T-helper 17 cell (primary cell): ENCODE results near the gene NMBR. TPM values are rescaled to one million over a fixed set of nuclear protein-coding genes. Genes with fewer than 3 reads are reported as not detected.
"Not testable (repeated sequence)": the region's sequence is repeated elsewhere in the genome, so short reads cannot be mapped to it uniquely, and the experiment has no call there.

Experiments
- ATAC-seq: fragments of 150-1000 bp; cut with Tn5 transposase; 2 replicates; pipeline ENCODE4 v1.10.0; 2021; ENCODE audit warnings: mild to moderate bottlenecking, moderate library complexity
- DNase-seq, 3 donors: peaks; one replicate each; pipeline versions ENCODE4 v3.0.0 to v3.0.0-alpha.2; 2020 to 2021
- H3K9me3 ChIP-seq: one replicate; pipeline ENCODE4 v1.7.0; 2013; ENCODE audit warnings: low read length, mild to moderate bottlenecking; ENCODE audit not compliant: control insufficient read depth, poor library complexity, severe bottlenecking
- H3K27ac Mint-ChIP-seq: one replicate; pipeline ENCODE4 v1.8.0; 2022; ENCODE audit warnings: mild to moderate bottlenecking, moderate library complexity, mixed read lengths
- H3K27me3 Mint-ChIP-seq: one replicate; pipeline ENCODE4 v1.8.0; 2022; ENCODE audit warnings: mixed read lengths
- H3K36me3 Mint-ChIP-seq: one replicate; pipeline ENCODE4 v1.8.0; 2022; ENCODE audit warnings: low read depth, mixed read lengths
- H3K4me1 Mint-ChIP-seq: one replicate; pipeline ENCODE4 v1.8.0; 2022; ENCODE audit warnings: mild to moderate bottlenecking, mixed read lengths
- H3K4me3 Mint-ChIP-seq: one replicate; pipeline ENCODE4 v1.8.0; 2022; ENCODE audit warnings: mild to moderate bottlenecking, moderate library complexity, mixed read lengths
- total RNA-seq, 4 donors: library from RNA in 2 of 4; stranded (reverse) in 2 of 4; gene quantifications; one replicate each; pipeline ENCODE4 v1.2.3 and lab custom pipeline; 2022 to 2026

The NMBR gene
- total RNA-seq, 2 donors from 2014 or later = not detected

DNA sequence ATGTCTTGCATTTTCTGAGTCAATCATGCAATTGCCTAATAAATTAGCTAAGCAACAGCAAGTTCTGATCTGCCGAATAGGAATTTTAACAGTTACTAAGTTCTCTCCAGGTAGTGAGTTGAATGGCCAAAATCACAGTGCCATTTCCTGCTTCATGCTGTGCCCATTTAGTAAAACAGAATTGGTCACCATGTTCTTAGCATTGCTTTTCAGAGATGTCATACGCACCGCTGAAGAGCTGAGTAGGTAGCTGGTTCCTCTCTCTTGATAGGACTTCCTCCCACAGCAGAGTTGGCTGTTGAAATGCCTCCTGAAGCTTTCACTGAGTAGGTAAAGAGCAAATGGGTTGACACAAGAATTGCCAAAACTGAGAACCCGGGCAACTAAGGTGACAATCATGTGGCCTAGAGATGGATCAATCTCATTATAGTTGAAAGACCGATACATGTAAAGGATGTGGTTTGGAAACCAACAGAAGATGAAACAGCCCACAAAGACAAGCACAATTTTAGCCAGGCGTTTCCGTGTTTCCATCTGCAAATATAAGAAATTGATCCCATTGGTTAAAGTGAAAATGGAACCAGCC lies 71.3 kb downstream of the NMBR start:
- ATAC-seq = peak; percentile 52
- Mint-ChIP-seq H3K4me3 (peak overlapping the region; percentile 26), H3K27me3 (no peaks in the 10 kb centered on the region), H3K4me1 (peaks cover 5% of the 10 kb centered on the region), H3K36me3 (no peaks in the 10 kb centered on the region), H3K27ac (no peak overlapping the region)
- H3K9me3 ChIP-seq = no peaks in the 10 kb centered on the region
- DNase-seq = no peak

DNA sequence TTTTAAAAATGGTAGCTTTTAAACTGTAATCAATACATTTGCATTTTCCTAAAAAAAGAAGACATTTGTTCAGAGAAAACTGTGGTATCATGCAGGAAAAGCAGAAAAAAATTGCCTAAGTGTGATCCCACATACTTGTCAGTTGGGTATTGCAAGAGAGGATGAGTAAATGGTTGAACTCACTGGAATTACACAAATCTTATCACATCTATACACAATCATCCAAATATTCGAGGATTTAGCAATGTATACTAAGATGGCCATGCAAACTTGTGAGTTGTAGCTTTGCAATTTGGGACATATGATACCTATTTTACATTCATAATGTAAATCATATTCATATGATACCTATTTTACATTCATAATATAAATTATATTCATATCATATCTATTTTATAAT lies 72.4 kb downstream of the NMBR start:
- H3K9me3 ChIP-seq = no peaks in the 10 kb centered on the region
- Mint-ChIP-seq H3K36me3 (no peaks in the 10 kb centered on the region), H3K4me3 (no peak overlapping the region), H3K27me3 (no peaks in the 10 kb centered on the region), H3K27ac (no peak overlapping the region), H3K4me1 (peaks cover 5% of the 10 kb centered on the region)
- ATAC-seq (no peak), DNase-seq (no peak)

DNA sequence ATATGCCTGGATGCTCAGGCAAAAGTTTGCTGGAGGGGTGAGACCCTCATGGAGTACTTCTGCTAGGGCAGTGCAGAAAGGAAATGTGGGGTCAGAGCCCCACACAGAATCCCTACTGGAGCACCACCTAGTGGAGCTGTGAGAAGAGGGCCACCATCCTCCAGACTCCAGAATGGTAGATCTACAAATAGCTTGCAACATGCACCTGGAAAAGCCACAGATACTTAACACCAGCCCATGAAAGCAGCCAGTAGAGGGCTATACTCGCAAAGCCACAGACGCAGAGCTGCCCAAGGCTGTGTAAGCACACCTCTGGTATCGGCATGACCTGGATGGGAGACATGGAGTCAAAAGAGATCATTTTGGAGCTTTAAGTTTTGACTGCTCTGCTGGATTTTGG lies 74.9 kb downstream of the NMBR start:
- Mint-ChIP-seq H3K27me3 (peaks cover 5% of the 10 kb centered on the region), H3K4me1 (peaks cover 5% of the 10 kb centered on the region), H3K4me3 (no peak overlapping the region), H3K27ac (no peak overlapping the region), H3K36me3 (no peaks in the 10 kb centered on the region)
- H3K9me3 ChIP-seq = no peaks in the 10 kb centered on the region
- DNase-seq (no peak), ATAC-seq (no peak)

DNA sequence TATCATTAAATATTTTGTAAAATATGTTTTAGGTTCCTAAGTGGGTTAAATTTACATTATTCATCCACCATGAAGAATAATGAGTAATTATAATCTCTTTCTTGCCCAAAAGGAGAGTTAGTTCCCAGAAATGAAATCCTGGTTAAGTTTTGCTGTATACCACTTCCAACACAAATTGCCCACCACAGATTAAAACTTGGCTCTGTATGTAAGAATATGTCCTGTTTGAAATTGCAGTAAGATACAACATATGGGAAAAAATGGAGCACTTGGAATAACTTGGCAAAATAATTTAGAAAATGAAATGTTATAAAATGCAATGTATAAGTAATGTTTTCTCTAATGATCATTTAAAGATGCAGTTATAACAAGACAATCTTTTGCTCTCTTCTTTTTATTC lies 78.5 kb downstream of the NMBR start:
- Mint-ChIP-seq H3K4me1 (no peaks in the 10 kb centered on the region), H3K27ac (no peak overlapping the region), H3K36me3 (no peaks in the 10 kb centered on the region), H3K4me3 (no peak overlapping the region), H3K27me3 (peaks cover 5% of the 10 kb centered on the region)
- no peak for ATAC-seq
- no peak for DNase-seq
- no peaks in the 10 kb centered on the region for H3K9me3 ChIP-seq

DNA sequence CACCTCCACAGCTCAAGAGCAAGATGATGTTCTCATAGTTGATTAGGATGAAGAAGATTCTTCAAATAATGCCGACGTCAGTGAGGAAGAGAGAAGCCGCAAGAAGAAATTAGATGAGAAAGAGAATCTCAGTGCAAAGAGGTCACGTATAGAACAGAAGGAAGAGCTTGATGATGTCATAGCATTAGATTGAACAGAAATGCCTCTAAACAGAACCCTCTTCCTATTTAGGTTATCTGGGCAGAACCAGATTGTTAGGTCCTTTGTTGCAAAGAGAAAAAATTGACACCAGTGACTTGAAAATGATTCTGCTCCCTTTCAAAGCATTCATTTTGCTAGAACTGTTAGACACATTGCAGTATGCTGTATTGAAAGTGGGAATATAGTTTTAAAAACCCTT lies 84.1 kb downstream of the NMBR start:
- H3K4me1 Mint-ChIP-seq, H3K9me3 ChIP-seq, ATAC-seq, H3K27me3 Mint-ChIP-seq, DNase-seq, H3K36me3 Mint-ChIP-seq, H3K4me3 Mint-ChIP-seq, H3K27ac Mint-ChIP-seq: not testable (repeated sequence)

DNA sequence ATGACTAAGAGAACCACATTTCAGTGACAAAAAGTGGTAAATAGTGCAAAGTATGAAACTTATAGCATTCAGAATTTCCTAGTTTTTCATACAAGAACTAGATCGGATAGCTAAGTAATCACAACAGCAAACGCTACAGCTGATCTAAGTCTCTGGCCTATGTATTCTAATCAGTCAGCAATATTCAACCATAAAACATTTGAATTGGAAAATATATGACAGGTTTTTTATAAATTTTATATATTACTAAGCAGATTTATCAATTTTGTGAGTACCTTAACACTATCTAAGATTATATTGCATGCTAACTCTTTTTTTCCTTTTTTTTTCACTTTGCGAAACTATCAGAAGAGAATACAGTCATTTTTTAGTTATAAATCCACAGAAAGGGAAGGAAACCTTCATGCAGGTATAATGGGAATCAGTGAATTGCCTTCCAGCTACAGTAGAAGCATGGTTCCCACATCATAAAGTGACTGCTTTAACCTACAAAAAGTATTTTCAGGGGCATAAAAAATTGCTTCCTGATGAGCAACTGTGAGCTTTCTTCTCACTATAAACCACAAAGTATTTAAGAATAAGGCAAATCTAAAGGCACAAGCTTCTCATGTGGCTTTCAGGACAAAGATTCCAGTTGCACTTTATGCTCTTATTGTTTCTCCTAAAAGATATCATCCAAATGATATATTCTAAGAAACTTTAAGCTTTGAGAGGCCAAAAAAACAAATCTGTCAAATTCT lies 88.2 kb downstream of the NMBR start:
- no peak overlapping the region for H3K4me3 Mint-ChIP-seq
- no peak overlapping the region for H3K27ac Mint-ChIP-seq
- H3K27me3 Mint-ChIP-seq = no peaks in the 10 kb centered on the region
- no peaks in the 10 kb centered on the region for H3K36me3 Mint-ChIP-seq
- H3K4me1 Mint-ChIP-seq = no peaks in the 10 kb centered on the region
- no peaks in the 10 kb centered on the region for H3K9me3 ChIP-seq
- DNase-seq (no peak), ATAC-seq (no peak)

DNA sequence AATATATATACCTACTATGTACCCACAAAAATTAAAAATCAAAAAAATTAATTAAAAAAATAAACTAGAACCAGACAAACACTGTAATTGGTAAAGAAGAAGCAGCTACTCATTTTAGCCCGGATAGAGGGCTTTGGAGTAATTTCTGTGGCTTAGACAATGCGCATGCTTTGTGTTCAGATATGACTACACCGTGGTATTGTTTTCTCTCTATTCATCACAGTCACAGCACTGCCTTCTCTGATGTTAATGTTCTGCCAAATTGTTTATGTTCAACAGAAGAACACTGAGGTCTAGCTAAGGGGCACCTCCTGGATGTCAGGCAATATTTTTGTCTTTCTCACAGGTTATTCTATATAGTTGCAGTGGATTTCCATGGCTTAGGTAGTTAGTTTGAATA lies 91.7 kb downstream of the NMBR start:
- Mint-ChIP-seq H3K36me3 (no peaks in the 10 kb centered on the region), H3K4me3 (no peak overlapping the region), H3K27ac (no peak overlapping the region), H3K27me3 (no peaks in the 10 kb centered on the region), H3K4me1 (no peaks in the 10 kb centered on the region)
- DNase-seq = no peak
- no peaks in the 10 kb centered on the region for H3K9me3 ChIP-seq
- ATAC-seq = no peak

- Mint-ChIP-seq H3K36me3 (peaks cover 2% of the 10 kb centered on the region), H3K27ac (no peak overlapping the region), H3K4me3 (no peak overlapping the region), H3K4me1 (no peaks in the 10 kb centered on the region), H3K27me3 (peaks cover 7% of the 10 kb centered on the region)
- no peak for DNase-seq
- no peaks in the 10 kb centered on the region for H3K9me3 ChIP-seq
- no peak for ATAC-seq
These were observed 95.5 kb downstream of the NMBR start for GRCh38 chr6:142051404-142051803.

- H3K9me3 ChIP-seq = no peaks in the 10 kb centered on the region
- Mint-ChIP-seq H3K4me1 (no peaks in the 10 kb centered on the region), H3K4me3 (no peak overlapping the region), H3K27me3 (peaks cover 18% of the 10 kb centered on the region), H3K27ac (no peak overlapping the region), H3K36me3 (peaks cover 2% of the 10 kb centered on the region)
- ATAC-seq (no peak), DNase-seq (no peak)
These were observed 98.3 kb downstream of the NMBR start for GRCh38 chr6:142048593-142048980.

- Mint-ChIP-seq H3K4me3 (no peak overlapping the region), H3K4me1 (no peaks in the 10 kb centered on the region), H3K27me3 (peaks cover 23% of the 10 kb centered on the region), H3K27ac (no peak overlapping the region), H3K36me3 (peaks cover 2% of the 10 kb centered on the region)
- DNase-seq (no peak), ATAC-seq (no peak)
- H3K9me3 ChIP-seq = no peaks in the 10 kb centered on the region
These were observed 98.9 kb downstream of the NMBR start for GRCh38 chr6:142047934-142048592.

DNA sequence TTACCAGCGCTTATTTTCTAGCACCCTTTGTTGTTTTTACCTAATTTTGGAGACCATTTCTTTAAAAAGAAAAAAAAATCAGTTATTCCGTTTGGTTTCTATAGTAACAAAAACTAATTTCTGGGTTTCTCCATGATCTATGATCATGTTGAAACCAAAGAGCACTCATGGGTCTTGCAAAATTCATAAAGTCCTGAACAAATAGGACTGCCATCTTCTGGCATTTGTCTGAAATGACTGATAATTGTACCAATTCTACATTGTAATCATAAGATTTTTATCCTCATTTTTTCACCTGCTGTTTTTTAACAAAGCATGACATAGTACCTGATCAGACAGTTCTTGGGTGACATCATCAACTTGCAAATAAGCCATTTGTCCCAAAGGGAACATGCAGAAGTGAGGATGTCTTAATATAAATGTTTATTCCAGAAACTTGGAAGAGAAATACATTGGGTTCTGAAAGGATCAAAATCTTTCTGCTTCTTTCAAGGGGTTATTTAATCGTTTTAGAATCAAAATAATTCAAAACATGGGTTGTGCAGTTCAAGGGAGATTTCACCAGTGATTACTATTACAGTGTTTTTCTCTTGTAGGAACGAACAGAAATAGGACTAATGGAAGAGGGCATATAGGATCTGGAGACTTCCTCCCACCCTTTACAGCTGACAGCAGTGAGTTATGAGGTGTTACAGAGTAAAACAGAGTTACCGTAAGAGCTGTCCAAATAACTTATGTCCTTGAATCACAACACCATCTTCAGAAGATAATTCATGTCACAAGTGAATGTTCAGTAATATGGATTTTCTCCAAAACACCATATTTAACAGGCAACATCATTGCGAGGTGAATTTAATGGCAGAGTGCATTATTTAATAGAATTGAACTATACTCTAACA lies 101.3 kb downstream of the NMBR start:
- Mint-ChIP-seq H3K4me3 (no peak overlapping the region), H3K4me1 (no peaks in the 10 kb centered on the region), H3K27me3 (peaks cover 29% of the 10 kb centered on the region), H3K36me3 (peaks cover 2% of the 10 kb centered on the region), H3K27ac (no peak overlapping the region)
- ATAC-seq (no peak), DNase-seq (no peak)
- H3K9me3 ChIP-seq = no peaks in the 10 kb centered on the region

DNA sequence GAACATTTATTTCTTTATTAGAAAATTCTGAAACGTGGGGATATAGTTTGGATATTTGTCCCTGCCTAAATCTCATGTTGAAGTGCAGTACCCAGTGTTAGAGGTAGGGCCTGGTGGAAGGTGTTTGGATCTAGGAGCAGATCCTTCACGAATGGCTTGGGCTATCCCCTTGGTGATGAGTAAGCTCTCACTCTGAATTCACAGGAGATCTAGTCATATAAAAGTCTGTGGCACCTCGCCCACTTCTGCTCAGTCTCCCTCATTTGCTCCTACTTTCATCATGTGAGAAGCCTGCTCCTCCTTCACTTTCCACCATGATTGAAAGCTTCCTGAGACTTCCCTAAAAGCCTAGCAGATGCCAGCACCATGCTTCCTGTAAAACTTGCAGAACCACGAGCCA lies 111.0 kb downstream of the NMBR start:
- H3K27me3 Mint-ChIP-seq = peaks cover 5% of the 10 kb centered on the region
- DNase-seq = no peak
- no peak overlapping the region for H3K4me3 Mint-ChIP-seq
- no peaks in the 10 kb centered on the region for H3K9me3 ChIP-seq
- H3K27ac Mint-ChIP-seq = no peak overlapping the region
- ATAC-seq = no peak
- peaks cover 3% of the 10 kb centered on the region for H3K36me3 Mint-ChIP-seq
- no peaks in the 10 kb centered on the region for H3K4me1 Mint-ChIP-seq

GRCh38 chr6:142031035-142031434 lies 115.9 kb downstream of the NMBR start:
- Mint-ChIP-seq H3K4me3 (no peak overlapping the region), H3K36me3 (peaks cover 3% of the 10 kb centered on the region), H3K27me3 (no peaks in the 10 kb centered on the region), H3K4me1 (no peaks in the 10 kb centered on the region), H3K27ac (no peak overlapping the region)
- DNase-seq (no peak), ATAC-seq (no peak)
- H3K9me3 ChIP-seq = peaks cover 3% of the 10 kb centered on the region
